HepG2 (cell line): ENCODE data around the gene NUAK2. TPM values are rescaled to one million over a fixed set of nuclear protein-coding genes. Genes with fewer than 3 reads are reported as not detected.

Source experiments
- ARNT2 ChIP-seq: sonication (generic); formaldehyde crosslinking; IDR thresholded peaks from 2 replicates; pipeline ENCODE4 v1.8.0; 2022; ENCODE audit warnings: mild to moderate bottlenecking, low read depth, missing genetic modification reagents, moderate library complexity
- BCL6 ChIP-seq: IDR thresholded peaks from 2 replicates; pipeline ENCODE4 v1.6.1; 2016; ENCODE audit warnings: missing genetic modification reagents, missing compliant biosample characterization
- CENPBD1 ChIP-seq: sonication (generic); formaldehyde crosslinking; IDR thresholded peaks from 2 replicates; pipeline ENCODE4 v1.8.0; 2022; ENCODE audit warnings: missing genetic modification reagents, low read depth, mild to moderate bottlenecking, borderline replicate concordance
- DPF2 ChIP-seq: sonication (generic); formaldehyde crosslinking; IDR thresholded peaks from 2 replicates; pipeline ENCODE4 v1.4.0; 2020; ENCODE audit warnings: mild to moderate bottlenecking, low read depth, missing genetic modification reagents, borderline replicate concordance
- E2F5 ChIP-seq: sonication (generic); formaldehyde crosslinking; conservative IDR thresholded peaks from 2 replicates; pipeline ENCODE4 v1.4.0; 2020; ENCODE audit warnings: missing genetic modification reagents
- ELF3 ChIP-seq: IDR thresholded peaks from 2 replicates; pipeline ENCODE4 v1.6.1; 2016; ENCODE audit warnings: missing genetic modification reagents, missing compliant biosample characterization
- GATAD1 ChIP-seq: IDR thresholded peaks from 2 replicates; pipeline ENCODE4 v1.6.1; 2016; ENCODE audit warnings: missing genetic modification reagents, missing compliant biosample characterization
- GATAD2A ChIP-seq: IDR thresholded peaks from 2 replicates; pipeline ENCODE4 v1.6.1; 2016
- GRHL1 ChIP-seq: sonication (generic); formaldehyde crosslinking; conservative IDR thresholded peaks from 2 replicates; pipeline ENCODE4 v1.8.0; 2022; ENCODE audit warnings: missing genetic modification reagents
- IKZF1 ChIP-seq: fragments of 450-650 bp; IDR thresholded peaks from 2 replicates; pipeline ENCODE4 v1.7.1; 2016
- KLF13 ChIP-seq: sonication (generic); formaldehyde crosslinking; IDR thresholded peaks from 2 replicates; pipeline ENCODE4 v1.4.0; 2020; ENCODE audit warnings: mild to moderate bottlenecking, missing genetic modification reagents
- MAF1 ChIP-seq: sonication (generic); formaldehyde crosslinking; IDR thresholded peaks from 2 replicates; pipeline ENCODE4 v1.5.0; 2020; ENCODE audit warnings: missing genetic modification reagents, borderline replicate concordance
- MTERF4 ChIP-seq: sonication (generic); formaldehyde crosslinking; IDR thresholded peaks from 2 replicates; pipeline ENCODE4 v1.8.0; 2023; ENCODE audit warnings: mild to moderate bottlenecking, missing genetic modification reagents
- NFKB2 ChIP-seq: sonication (generic); formaldehyde crosslinking; IDR thresholded peaks from 2 replicates; pipeline ENCODE4 v1.4.0; 2020; ENCODE audit warnings: missing genetic modification reagents, borderline replicate concordance
- NKX3-1 ChIP-seq: sonication (generic); formaldehyde crosslinking; IDR thresholded peaks from 2 replicates; pipeline ENCODE4 v1.5.0; 2020; ENCODE audit warnings: missing genetic modification reagents
- POGZ ChIP-seq: sonication (generic); formaldehyde crosslinking; IDR thresholded peaks from 2 replicates; pipeline ENCODE4 v1.4.0; 2020; ENCODE audit warnings: mild to moderate bottlenecking, missing genetic modification reagents
- REPIN1 ChIP-seq: sonication (generic); formaldehyde crosslinking; IDR thresholded peaks from 2 replicates; pipeline ENCODE4 v1.8.0; 2022; ENCODE audit warnings: missing genetic modification reagents, low read depth, mild to moderate bottlenecking, borderline replicate concordance
- SMAD3 ChIP-seq: sonication (generic); formaldehyde crosslinking; IDR thresholded peaks from 2 replicates; pipeline ENCODE4 v1.4.0; 2020; ENCODE audit warnings: missing genetic modification reagents
- SSRP1 ChIP-seq: IDR thresholded peaks from 2 replicates; pipeline ENCODE4 v1.6.1; 2016; ENCODE audit warnings: control low read depth
- TARDBP ChIP-seq: sonication (generic); formaldehyde crosslinking; IDR thresholded peaks from 2 replicates; pipeline ENCODE4 v1.8.0; 2022; ENCODE audit warnings: mild to moderate bottlenecking, missing genetic modification reagents
- ZBTB3 ChIP-seq: sonication (generic); formaldehyde crosslinking; IDR thresholded peaks from 2 replicates; pipeline ENCODE4 v1.4.0; 2020; ENCODE audit warnings: low read depth, mild to moderate bottlenecking, moderate library complexity, missing genetic modification reagents, borderline replicate concordance
- ZNF121 ChIP-seq: sonication (generic); formaldehyde crosslinking; IDR thresholded peaks from 2 replicates; pipeline ENCODE4 v1.5.0; 2020; ENCODE audit warnings: mild to moderate bottlenecking, missing genetic modification reagents
- ZNF713 ChIP-seq: sonication (generic); formaldehyde crosslinking; IDR thresholded peaks from 2 replicates; pipeline ENCODE4 v1.4.0; 2020; ENCODE audit warnings: mild to moderate bottlenecking, missing genetic modification reagents
- ZNF724P ChIP-seq: sonication (generic); formaldehyde crosslinking; IDR thresholded peaks from 2 replicates; pipeline ENCODE4 v1.8.0; 2022; ENCODE audit warnings: missing genetic modification reagents, borderline replicate concordance
- ZNF772 ChIP-seq: sonication (generic); formaldehyde crosslinking; IDR thresholded peaks from 2 replicates; pipeline ENCODE4 v1.5.0; 2020; ENCODE audit warnings: mild to moderate bottlenecking, missing genetic modification reagents
- ZSCAN22 ChIP-seq: sonication (generic); formaldehyde crosslinking; IDR thresholded peaks from 2 replicates; pipeline ENCODE4 v1.4.0; 2020; ENCODE audit warnings: mild to moderate bottlenecking, missing genetic modification reagents
- polyA plus RNA-seq, 8 experiments: library from polyadenylated mRNA; depleted of rRNA in 3 of 8; stranded (reverse) in 7 of 8; unstranded in 1 of 8; fragments of >200 nt; fragmentation: Illumina TruSeq in 4 of 8; extraction: Trizol in 4 of 8; gene quantifications; 2 replicates each; pipeline versions ENCODE4 v1.2.1 to v1.2.3, GENCODE V29; 2011 to 2016; ENCODE audit warnings: low read depth in 4 of 8, missing spikeins in 1 of 8, mixed read lengths in 1 of 8; ENCODE audit not compliant: insufficient read depth in 1 of 8
- total RNA-seq, 5 experiments: library from RNA; depleted of rRNA; stranded (reverse); fragments of >200 nt; fragmentation: Illumina TruSeq; extraction: Trizol; gene quantifications; 2 replicates each; pipeline ENCODE4 v1.2.3, GENCODE V29; 2016; ENCODE audit warnings: low read depth in 1 of 5
- TF ChIP-seq, protein P1 (sequence below): sonication (generic); formaldehyde crosslinking; IDR thresholded peaks from 2 replicates; pipeline ENCODE4 v1.5.0; 2020; ENCODE audit warnings: mild to moderate bottlenecking, missing genetic modification reagents, moderate library complexity

NUAK2 gene
- total and polyA plus RNA-seq, 2 of the 13 experiments (the other 11 are each of a cell fraction or from before 2014, with no cell fraction given), result 0.75 to 1.1 TPM

- TF ChIP-seq POGZ (no peak), IKZF1 (no peak), MTERF4 (no peak), GRHL1 (CRISPR knock-in tag) (no peak), ZNF713 (no peak), DPF2 (CRISPR knock-in tag) (no peak), NKX3-1 (no peak), ZNF772 (CRISPR knock-in tag) (0 out of 2 replicates have a peak, but pooled peaks have one; percentile 23), NFKB2 (CRISPR knock-in tag) (0 out of 2 replicates have a peak, but pooled peaks have one; percentile 18), BCL6 (CRISPR knock-in tag) (peak; percentile 14; the same call in 1 of the 2 replicates), KLF13 (CRISPR knock-in tag) (no peak), GATAD1 (CRISPR knock-in tag) (peak; percentile 22; the same call in 1 of the 2 replicates), CENPBD1 (CRISPR knock-in tag) (no peak), ELF3 (no peak), REPIN1 (CRISPR knock-in tag) (peak; percentile 61; the same call in 1 of the 2 replicates), ZNF724P (CRISPR knock-in tag) (no peak), ARNT2 (CRISPR knock-in tag) (no peak), GATAD2A (CRISPR knock-in tag) (0 out of 2 replicates have a peak, but pooled peaks have one; percentile 22), ZBTB3 (no peak), SSRP1 (0 out of 2 replicates have a peak, but pooled peaks have one; percentile 47), E2F5 (CRISPR knock-in tag) (no peak), SMAD3 (CRISPR knock-in tag) (peak; percentile 53; the same call in 1 of the 2 replicates), MAF1 (CRISPR knock-in tag) (no peak), TARDBP (CRISPR knock-in tag) (peak; percentile 47; the same call in 1 of the 2 replicates), ZSCAN22 (no peak), ZNF121 (CRISPR knock-in tag) (no peak)
- TF ChIP-seq, protein P1, sequence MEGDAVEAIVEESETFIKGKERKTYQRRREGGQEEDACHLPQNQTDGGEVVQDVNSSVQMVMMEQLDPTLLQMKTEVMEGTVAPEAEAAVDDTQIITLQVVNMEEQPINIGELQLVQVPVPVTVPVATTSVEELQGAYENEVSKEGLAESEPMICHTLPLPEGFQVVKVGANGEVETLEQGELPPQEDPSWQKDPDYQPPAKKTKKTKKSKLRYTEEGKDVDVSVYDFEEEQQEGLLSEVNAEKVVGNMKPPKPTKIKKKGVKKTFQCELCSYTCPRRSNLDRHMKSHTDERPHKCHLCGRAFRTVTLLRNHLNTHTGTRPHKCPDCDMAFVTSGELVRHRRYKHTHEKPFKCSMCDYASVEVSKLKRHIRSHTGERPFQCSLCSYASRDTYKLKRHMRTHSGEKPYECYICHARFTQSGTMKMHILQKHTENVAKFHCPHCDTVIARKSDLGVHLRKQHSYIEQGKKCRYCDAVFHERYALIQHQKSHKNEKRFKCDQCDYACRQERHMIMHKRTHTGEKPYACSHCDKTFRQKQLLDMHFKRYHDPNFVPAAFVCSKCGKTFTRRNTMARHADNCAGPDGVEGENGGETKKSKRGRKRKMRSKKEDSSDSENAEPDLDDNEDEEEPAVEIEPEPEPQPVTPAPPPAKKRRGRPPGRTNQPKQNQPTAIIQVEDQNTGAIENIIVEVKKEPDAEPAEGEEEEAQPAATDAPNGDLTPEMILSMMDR (CRISPR knock-in tag), result peak; percentile 98
Measured at GRCh38 chr1:205273551-205273982, 48.0 kb downstream of the NUAK2 start (continued).
